GM12873 (cell line): ENCODE data around the gene OVOL1.

Experiments used
- TF ChIP-seq, protein P1 (sequence below): IDR thresholded peaks from 2 replicates; pipeline ENCODE4 v1.5.1; 2012; ENCODE audit warnings: low read depth, mild to moderate bottlenecking, moderate library complexity, low read length, control low read depth; ENCODE audit not compliant: insufficient read depth; ENCODE audit errors: missing control alignments

Gene OVOL1

DNA sequence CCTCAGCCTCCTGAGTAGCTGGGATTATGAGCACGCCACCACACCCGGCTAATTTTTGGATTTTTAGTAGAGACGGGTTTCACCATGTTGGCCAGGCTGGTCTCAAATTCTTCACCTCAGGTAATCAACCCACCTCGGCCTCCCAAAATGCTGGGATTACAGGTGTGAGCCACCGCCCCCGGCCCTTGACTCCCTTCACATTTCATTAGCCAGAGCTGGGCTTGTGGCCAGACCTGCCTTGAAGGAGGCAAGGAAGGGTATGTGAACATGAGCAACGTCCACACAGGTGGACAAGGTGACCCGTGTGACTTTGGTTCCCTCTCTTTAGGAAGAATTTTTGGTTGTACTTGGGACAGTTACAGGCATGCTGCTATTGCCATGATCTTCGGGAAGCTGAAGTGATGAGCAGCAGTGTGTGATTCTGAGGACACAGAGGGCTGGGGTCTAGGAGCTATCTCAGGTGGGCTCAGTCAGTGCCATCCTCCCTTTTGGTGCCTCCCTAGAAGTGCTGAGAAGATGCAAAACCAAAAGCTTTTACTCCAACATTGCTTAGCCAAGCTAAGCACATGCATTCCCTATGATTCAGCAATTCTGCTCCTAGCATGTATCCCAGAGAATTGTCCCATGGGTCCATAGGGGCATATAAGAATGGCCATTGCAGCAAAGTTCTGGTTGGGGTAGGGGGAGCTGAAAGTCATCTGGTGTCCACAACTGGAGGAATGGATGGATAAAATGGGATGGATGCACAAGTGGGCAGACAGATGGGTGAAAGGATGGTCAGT, 12.1 kb upstream of the OVOL1 start:
- TF ChIP-seq, protein P1, sequence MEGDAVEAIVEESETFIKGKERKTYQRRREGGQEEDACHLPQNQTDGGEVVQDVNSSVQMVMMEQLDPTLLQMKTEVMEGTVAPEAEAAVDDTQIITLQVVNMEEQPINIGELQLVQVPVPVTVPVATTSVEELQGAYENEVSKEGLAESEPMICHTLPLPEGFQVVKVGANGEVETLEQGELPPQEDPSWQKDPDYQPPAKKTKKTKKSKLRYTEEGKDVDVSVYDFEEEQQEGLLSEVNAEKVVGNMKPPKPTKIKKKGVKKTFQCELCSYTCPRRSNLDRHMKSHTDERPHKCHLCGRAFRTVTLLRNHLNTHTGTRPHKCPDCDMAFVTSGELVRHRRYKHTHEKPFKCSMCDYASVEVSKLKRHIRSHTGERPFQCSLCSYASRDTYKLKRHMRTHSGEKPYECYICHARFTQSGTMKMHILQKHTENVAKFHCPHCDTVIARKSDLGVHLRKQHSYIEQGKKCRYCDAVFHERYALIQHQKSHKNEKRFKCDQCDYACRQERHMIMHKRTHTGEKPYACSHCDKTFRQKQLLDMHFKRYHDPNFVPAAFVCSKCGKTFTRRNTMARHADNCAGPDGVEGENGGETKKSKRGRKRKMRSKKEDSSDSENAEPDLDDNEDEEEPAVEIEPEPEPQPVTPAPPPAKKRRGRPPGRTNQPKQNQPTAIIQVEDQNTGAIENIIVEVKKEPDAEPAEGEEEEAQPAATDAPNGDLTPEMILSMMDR: no peak

DNA sequence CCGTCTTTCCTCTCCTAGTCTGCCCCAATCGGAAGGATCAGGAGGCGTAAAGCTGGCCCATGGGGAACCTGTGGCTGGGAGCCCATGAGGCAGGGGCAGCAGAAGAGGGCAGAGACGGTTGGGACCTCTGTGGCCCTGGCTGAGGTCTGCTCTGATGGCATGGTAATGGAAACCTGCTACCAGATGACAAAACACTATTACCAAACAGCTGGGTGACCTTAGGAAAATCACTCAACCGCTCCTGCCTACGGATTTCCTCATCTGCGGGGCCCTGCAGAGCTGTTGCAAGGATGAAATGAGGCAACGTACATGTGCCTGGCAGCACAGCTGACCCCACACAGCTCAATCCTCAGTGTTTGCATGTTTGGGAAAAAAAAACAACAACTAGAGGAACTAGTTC, 10.7 kb upstream of the OVOL1 start:
- TF ChIP-seq, protein P1: no peak

DNA sequence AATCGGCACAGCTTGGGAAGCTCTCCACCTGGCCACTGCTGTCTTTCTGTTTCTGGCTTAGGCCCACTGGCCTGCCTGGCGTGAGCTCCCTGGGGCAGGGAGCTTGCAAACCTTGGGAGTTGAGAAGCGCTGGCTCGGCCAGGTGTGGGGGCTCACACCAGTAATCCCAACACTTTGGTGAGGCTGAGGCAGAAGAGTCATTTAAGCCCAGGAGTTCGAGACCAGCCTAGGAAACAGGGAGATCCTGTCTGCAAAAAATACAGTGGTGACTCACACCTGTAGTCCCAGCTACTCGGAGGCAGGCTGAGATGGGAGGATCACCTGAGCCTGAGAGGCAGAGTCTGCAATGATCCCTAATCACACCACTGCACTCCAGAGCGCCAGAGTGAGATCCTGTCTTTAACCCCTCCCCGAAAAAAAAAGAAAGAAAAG, 10.1 kb upstream of the OVOL1 start:
- TF ChIP-seq, protein P1: no peak

GRCh38 chr11:65777241-65777640, 9.6 kb upstream of the OVOL1 start:
- TF ChIP-seq, protein P1: no peak

DNA sequence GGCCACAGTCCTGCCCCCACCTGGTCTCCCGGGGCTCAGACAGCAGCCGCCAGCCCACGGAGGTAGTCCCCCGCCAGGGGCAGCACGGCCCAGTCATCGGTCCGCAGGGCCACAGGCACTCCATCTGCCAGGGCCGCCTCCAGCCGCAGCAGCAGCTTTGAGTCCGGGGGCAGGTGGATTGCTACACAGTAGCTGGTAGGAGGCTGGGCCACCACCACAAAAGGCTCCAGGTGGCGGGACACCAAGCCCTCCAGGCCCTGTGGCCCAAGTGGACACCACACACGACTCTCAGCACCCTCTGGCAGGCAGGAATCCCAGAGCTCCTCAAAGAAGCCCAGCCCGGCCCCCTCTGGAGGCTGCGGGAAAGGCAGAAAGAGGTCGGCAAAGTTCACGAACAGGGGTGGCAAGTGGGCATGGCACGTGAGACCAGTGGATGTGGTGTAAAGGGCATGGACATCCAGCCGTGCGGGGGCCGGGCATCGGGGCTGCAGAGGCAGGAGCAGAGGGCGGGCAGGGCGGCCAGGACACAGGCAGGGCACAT, 9.0 kb upstream of the OVOL1 start:
- TF ChIP-seq, protein P1: no peak

DNA sequence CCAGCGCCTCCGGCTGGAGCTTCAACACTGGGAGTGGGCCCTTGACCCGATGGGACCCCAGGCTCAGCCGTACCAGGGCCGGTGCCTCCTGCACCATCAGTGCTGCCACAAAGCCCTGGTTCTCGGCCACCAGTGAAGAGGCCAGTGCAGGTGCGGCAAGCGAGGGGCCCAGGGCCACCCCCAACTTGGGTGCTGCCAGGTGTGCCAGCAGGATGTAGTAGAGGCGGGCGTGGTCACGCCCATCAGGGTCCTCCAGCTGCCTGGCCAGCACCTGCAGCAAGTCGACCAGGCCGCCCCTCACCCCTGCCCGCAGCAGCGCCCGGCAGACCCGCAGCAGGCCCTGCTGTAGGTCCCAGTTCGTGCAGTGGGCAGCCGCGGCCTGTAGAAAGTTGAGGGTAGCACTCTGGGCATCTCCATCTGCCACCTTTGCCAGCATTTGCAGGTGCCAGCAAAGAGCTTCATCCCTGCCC, 8.4 kb upstream of the OVOL1 start:
- TF ChIP-seq, protein P1: no peak

DNA sequence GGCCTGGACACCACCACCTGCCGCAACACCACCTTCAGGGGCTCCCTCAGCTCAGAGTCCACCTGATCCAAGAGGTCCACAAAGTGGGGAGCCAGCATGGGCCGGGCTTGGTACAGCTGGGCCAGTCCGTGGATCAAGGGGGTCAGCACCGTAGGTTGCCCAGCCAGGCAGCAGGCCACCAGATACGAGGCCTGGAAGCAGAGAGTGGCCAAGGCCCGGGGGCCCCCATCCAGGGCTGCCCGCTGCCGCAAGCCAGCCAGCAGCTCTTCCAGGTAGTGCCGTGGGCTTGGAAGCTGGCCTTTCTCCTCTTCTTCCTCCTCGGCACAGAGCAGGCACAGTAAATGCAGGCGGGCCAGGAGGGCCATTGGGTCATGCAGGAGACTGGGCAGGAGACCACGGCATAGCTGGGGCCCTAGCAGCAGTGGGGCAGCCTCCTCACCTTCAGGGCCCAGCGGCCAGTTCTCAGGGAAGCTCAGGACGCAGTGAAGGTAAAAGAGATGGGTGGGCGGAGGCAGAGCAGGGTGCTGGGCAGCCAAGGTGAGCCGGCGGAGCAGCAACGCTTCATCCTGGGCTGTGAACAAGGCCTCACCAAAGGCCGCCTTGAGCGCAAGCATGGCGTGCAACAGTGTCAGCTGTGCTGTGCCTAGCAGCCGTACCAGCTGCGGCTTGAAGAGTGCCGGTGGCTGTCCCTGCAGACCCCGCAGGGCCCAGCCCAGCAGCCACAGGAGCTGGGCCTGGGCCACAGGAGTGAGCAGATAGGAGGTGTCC, 7.8 kb upstream of the OVOL1 start:
- TF ChIP-seq, protein P1: no peak
